Brain pericyte (primary cell): Measurements from ENCODE around the gene OR5K4.

Experiments
- DNase-seq: peaks from one replicate; pipeline ENCODE4 v3.0.0-alpha.2; 2012; ENCODE audit warnings: low read depth, low spot score

OR5K4 gene

GRCh38 chr3:98353554-98353953 is at the start of gene OR5K4:
Gene OR5K4 (plus strand): TSS chr3:98353854. CDS start chr3:98353854, 0 bp downstream.
- no peak for DNase-seq

- DNase-seq: no peak
These were observed 31.6 kb upstream of the OR5K4 start for GRCh38 chr3:98322101-98322500.

- no peak for DNase-seq
These were observed 31.0 kb upstream of the OR5K4 start for GRCh38 chr3:98322686-98323085.

GRCh38 chr3:98323425-98323824 is 30.2 kb upstream of the OR5K4 start:
- DNase-seq: no peak

- no peak for DNase-seq
These were observed 28.6 kb upstream of the OR5K4 start for GRCh38 chr3:98325055-98325454.

- no peak for DNase-seq
These were observed 27.4 kb upstream of the OR5K4 start for GRCh38 chr3:98326105-98326893.

GRCh38 chr3:98326945-98327344 is 26.7 kb upstream of the OR5K4 start:
- no peak for DNase-seq

- DNase-seq: no peak
These were observed 24.7 kb upstream of the OR5K4 start for GRCh38 chr3:98328933-98329332.

- DNase-seq: no peak
These were observed 24.1 kb upstream of the OR5K4 start for GRCh38 chr3:98329392-98330124.

GRCh38 chr3:98331329-98331728 is 22.3 kb upstream of the OR5K4 start:
- no peak for DNase-seq

- no peak for DNase-seq
These were observed 19.6 kb upstream of the OR5K4 start for GRCh38 chr3:98333989-98334606.

GRCh38 chr3:98339031-98339430 is 14.6 kb upstream of the OR5K4 start:
- no peak for DNase-seq

- no peak for DNase-seq
These were observed 11.9 kb upstream of the OR5K4 start for GRCh38 chr3:98341758-98342157.

GRCh38 chr3:98343647-98344507 is 9.8 kb upstream of the OR5K4 start:
- no peak for DNase-seq

GRCh38 chr3:98350082-98350481 is 3.6 kb upstream of the OR5K4 start:
- DNase-seq: no peak

GRCh38 chr3:98359250-98359649 is 5.6 kb downstream of the OR5K4 start:
- DNase-seq: no peak

GRCh38 chr3:98359993-98360675 is 6.5 kb downstream of the OR5K4 start:
- DNase-seq: no peak

GRCh38 chr3:98360681-98361080 is 7.0 kb downstream of the OR5K4 start:
- no peak for DNase-seq

- no peak for DNase-seq
These were observed 7.6 kb downstream of the OR5K4 start for GRCh38 chr3:98361289-98361688.

GRCh38 chr3:98367464-98368246 is 14.0 kb downstream of the OR5K4 start:
- no peak for DNase-seq
